Measurements from ENCODE around the gene SERPINB11.
"Not testable (repeated sequence)": the region's sequence is repeated elsewhere in the genome, so short reads cannot be mapped to it uniquely, and the experiment has no call there.

Gene SERPINB11

DNA sequence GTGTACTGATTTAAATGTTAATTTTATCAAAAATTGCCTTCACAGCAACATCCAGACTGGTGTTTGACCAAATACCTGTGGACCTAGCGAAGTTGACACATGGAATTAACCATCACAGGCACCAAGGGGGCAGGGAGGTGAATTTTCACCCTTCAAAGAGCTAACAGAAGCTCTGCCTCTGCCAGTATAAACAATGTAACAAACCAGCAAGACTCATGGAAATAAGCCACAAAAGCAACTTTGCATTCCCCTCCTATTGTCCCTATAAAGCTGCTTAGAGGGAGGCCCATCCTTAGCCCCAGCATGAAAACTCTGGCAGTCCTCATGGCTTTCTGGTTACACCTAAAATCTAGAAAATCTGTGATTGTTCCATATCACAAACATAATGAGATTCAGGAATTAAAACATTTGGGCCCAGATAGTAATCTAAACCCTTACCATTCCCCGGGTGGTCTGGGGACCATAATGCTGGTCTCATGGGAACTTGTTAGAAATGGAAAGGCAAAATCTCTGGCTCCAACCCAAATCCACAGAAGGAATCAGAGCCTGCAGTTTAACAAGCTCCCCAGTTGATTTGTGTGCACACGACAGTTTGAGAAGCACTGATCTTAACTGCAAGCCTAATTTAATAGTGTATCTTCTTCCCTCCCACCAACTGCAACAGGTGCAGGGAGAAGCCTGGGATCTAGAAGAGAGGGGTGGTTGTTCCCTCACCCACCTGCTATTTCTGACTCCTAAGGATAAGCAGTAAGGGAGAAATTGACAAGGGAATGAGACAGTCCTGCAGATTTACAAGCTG lies 23.1 kb downstream of the SERPINB11 start:
- DNase-seq (ENCODE audit: low spot score), result no peak

GRCh38 chr18:63730773-63731172 lies 28.0 kb downstream of the SERPINB11 start:
- no peak for DNase-seq (ENCODE audit: low spot score)

DNA sequence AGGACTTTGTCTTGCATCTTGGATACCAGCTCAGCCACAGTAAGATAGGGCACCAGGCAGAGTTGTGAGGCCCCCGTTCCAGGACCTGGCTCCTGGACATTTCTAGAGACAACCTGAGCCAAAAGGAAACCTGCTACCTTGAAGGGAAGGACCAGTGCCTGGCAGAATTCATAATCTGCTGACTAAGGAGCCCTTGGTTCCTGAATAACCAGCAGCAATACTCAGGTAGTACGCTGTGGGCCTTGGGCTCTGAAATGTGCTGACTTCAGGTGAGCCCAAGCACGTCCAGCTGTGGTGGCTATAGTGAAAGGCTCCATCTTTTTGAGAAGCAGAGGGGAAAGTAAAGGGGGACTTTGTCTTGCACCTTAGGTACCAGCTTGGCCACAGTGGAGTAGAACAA lies 28.5 kb downstream of the SERPINB11 start:
- no peak for DNase-seq (ENCODE audit: low spot score)

- DNase-seq (ENCODE audit: low spot score), result no peak
Measured at GRCh38 chr18:63736876-63737275, 34.1 kb downstream of the SERPINB11 start.

- DNase-seq (ENCODE audit: low spot score), result no peak
Measured at GRCh38 chr18:63741769-63742168, 39.0 kb downstream of the SERPINB11 start.

- DNase-seq (ENCODE audit: low spot score), result no peak
Measured at GRCh38 chr18:63747006-63747405, 44.2 kb downstream of the SERPINB11 start.

GRCh38 chr18:63749489-63749888 lies 46.7 kb downstream of the SERPINB11 start:
- DNase-seq (ENCODE audit: low spot score), result no peak

- DNase-seq (ENCODE audit: low spot score), result no peak
Measured at GRCh38 chr18:63752636-63753035, 49.9 kb downstream of the SERPINB11 start.

DNA sequence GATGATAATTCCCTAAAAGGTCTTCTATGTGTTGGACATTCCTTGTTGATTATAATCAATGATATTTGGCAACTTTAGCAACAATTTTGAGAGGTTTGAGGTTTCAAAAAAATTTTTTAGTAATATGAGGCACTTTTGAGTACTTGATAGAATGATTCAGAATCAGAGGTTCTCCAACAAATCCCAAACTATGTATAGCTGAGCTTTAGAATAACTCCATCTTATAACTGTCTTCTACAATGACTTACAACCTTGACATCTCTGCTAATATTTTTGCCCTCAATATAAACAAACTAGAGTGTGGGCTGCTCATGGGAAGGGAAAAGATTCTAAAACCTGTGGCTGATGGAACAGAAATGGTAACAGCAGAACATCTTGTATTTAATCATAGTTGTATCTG lies 50.9 kb downstream of the SERPINB11 start:
- no peak for DNase-seq (ENCODE audit: low spot score)

DNA sequence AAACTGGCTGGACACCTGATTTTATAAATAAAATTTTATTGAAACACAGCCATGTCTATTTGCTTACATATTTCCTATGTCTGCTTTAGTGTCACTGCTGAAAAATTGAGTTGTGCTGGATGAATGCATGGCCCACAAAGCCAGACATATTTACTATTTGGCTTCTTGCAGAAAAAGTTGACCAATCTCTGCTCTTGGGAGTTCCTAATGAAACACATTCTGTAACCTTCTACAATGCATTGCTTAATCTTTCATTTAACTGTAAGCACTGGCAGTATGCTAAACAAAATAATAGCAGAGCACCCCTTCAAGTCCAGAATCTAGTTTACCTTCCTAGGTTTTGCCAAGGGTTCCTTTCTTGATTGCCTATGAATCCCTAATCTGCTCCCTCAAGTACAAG lies 54.8 kb downstream of the SERPINB11 start:
- DNase-seq (ENCODE audit: low spot score), result no peak

GRCh38 chr18:63758615-63759240 lies 56.0 kb downstream of the SERPINB11 start:
- no peak for DNase-seq (ENCODE audit: low spot score)

- DNase-seq (ENCODE audit: low spot score), result not testable (repeated sequence)
Measured at GRCh38 chr18:63759786-63760185, 57.0 kb downstream of the SERPINB11 start.

DNA sequence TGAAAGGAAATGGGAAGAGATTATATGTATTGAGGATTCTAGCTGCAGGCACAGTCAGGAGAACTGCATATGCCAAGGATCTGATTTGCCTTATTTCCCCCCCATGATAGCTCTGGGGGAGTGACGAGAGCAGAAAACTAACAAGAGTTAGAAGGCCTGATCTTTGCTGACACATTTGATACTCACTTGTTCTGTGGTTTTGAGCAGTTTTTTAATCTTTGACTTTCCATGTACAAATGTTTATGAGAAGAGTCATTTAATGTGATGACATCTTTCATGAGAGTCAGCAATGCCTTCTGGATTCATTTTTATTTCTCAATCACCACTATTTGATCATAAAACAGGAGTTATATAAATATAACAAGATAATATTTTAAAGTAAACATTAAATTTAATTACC lies 59.8 kb downstream of the SERPINB11 start:
- DNase-seq (ENCODE audit: low spot score), result no peak

GRCh38 chr18:63763831-63764600 lies 61.3 kb downstream of the SERPINB11 start:
- DNase-seq (ENCODE audit: low spot score), result no peak

- DNase-seq (ENCODE audit: low spot score), result no peak
Measured at GRCh38 chr18:63765837-63766236, 63.1 kb downstream of the SERPINB11 start.
